Measurements from ENCODE around the gene TBX10.

Gene TBX10

GRCh38 chr11:67636962-67637361, 2.6 kb downstream of the TBX10 start:
- H3K27ac ChIP-seq (ENCODE audit: low read depth, low read length), result no peak overlapping the region
- no peak overlapping the region for H2AFZ ChIP-seq (ENCODE audit: low read depth, low read length, severe bottlenecking)
- H3K9ac ChIP-seq (ENCODE audit: low read length), result no peak overlapping the region
- no peak overlapping the region for H3K4me3 ChIP-seq (ENCODE audit: insufficient read depth, low read length, poor library complexity, severe bottlenecking)
- H4K20me1 ChIP-seq (ENCODE audit: low read depth, low read length), result no peaks in the 10 kb centered on the region
- no peaks in the 10 kb centered on the region for H3K27me3 ChIP-seq (ENCODE audit: low read length)
- 0 out of 2 replicates have a peak, but pooled peaks cover 2% of the 10 kb centered on the region for H3F3A ChIP-seq (ENCODE audit: insufficient read depth)
- H3K4me2 ChIP-seq (ENCODE audit: low read depth, low read length, poor library complexity, severe bottlenecking), result no peak overlapping the region
- TF ChIP-seq CTCF (IDR thresholded peaks at IDR 0.05; ENCODE audit: insufficient read depth, low read length, poor library complexity, severe bottlenecking), result no peak
- no peaks in the 10 kb centered on the region for H3K9me2 ChIP-seq (replicated peaks; ENCODE audit: insufficient read depth, low read length)
- no peaks in the 10 kb centered on the region for H3K9me3 ChIP-seq (ENCODE audit: insufficient read depth, low read length)
- H3K79me2 ChIP-seq (ENCODE audit: insufficient read depth, low read length), result no peaks in the 10 kb centered on the region
- no peaks in the 10 kb centered on the region for H3K36me3 ChIP-seq (ENCODE audit: low read length)

GRCh38 chr11:67635231-67635521, 4.4 kb downstream of the TBX10 start:
- Histone ChIP-seq H3K27me3 (ENCODE audit: low read length) (no peaks in the 10 kb centered on the region), H3F3A (ENCODE audit: insufficient read depth) (0 out of 2 replicates have a peak, but pooled peaks cover 2% of the 10 kb centered on the region), H3K36me3 (ENCODE audit: low read length) (no peaks in the 10 kb centered on the region), H3K9ac (ENCODE audit: low read length) (no peak overlapping the region), H4K20me1 (ENCODE audit: low read depth, low read length) (no peaks in the 10 kb centered on the region), H3K4me3 (ENCODE audit: insufficient read depth, low read length, poor library complexity, severe bottlenecking) (no peak overlapping the region), H3K27ac (ENCODE audit: low read depth, low read length) (no peak overlapping the region), H3K9me2 (replicated peaks; ENCODE audit: insufficient read depth, low read length) (no peaks in the 10 kb centered on the region), H3K79me2 (ENCODE audit: insufficient read depth, low read length) (no peaks in the 10 kb centered on the region), H3K9me3 (ENCODE audit: insufficient read depth, low read length) (no peaks in the 10 kb centered on the region), H2AFZ (ENCODE audit: low read depth, low read length, severe bottlenecking) (no peak overlapping the region), H3K4me2 (ENCODE audit: low read depth, low read length, poor library complexity, severe bottlenecking) (no peak overlapping the region)
- no peak for TF ChIP-seq EZH2phosphoT487 (conservative IDR thresholded peaks at IDR 0.05; ENCODE audit: low read length)
- no peak for TF ChIP-seq CTCF (IDR thresholded peaks at IDR 0.05; ENCODE audit: insufficient read depth, low read length, poor library complexity, severe bottlenecking)

- no peaks in the 10 kb centered on the region for H3K9me2 ChIP-seq (replicated peaks; ENCODE audit: insufficient read depth, low read length)
- no peaks in the 10 kb centered on the region for H4K20me1 ChIP-seq (ENCODE audit: low read depth, low read length)
- H3F3A ChIP-seq (ENCODE audit: insufficient read depth), result peaks cover 4% of the 10 kb centered on the region; the same call in 1 of the 2 replicates
- no peaks in the 10 kb centered on the region for H3K27me3 ChIP-seq (ENCODE audit: low read length)
- H3K4me2 ChIP-seq (ENCODE audit: low read depth, low read length, poor library complexity, severe bottlenecking), result no peak overlapping the region
- H2AFZ ChIP-seq (ENCODE audit: low read depth, low read length, severe bottlenecking), result no peak overlapping the region
- H3K27ac ChIP-seq (ENCODE audit: low read depth, low read length), result no peak overlapping the region
- no peak overlapping the region for H3K4me3 ChIP-seq (ENCODE audit: insufficient read depth, low read length, poor library complexity, severe bottlenecking)
- H3K79me2 ChIP-seq (ENCODE audit: insufficient read depth, low read length), result no peaks in the 10 kb centered on the region
- TF ChIP-seq CTCF (IDR thresholded peaks at IDR 0.05; ENCODE audit: insufficient read depth, low read length, poor library complexity, severe bottlenecking) (no peak), EZH2phosphoT487 (conservative IDR thresholded peaks at IDR 0.05; ENCODE audit: low read length) (no peak)
- H3K36me3 ChIP-seq (ENCODE audit: low read length), result no peaks in the 10 kb centered on the region
- no peak overlapping the region for H3K9ac ChIP-seq (ENCODE audit: low read length)
- H3K9me3 ChIP-seq (ENCODE audit: insufficient read depth, low read length), result no peaks in the 10 kb centered on the region
Measured at GRCh38 chr11:67634366-67635230, 5.0 kb downstream of the TBX10 start.
